ENCODE measurements around the gene NKAIN1.

NKAIN1 gene

DNA sequence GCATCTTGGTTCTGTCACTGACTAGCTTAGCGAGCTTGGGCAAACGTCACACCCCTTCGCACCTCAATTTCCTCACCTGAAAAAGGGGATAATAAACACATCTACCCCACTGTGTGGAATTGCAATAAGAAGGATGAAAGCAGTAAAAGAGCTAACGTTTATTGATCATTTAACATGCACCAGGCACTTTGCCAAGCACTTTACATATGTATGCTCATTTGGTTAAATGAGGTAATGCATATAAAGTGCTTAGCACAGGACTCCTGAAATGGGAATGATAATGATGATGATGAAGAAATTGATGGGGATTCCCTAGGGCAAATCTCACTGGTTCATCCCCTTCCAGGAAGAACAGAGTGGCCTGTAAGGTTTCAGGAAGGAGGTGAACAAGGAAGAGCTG is 4.8 kb downstream of the NKAIN1 start:
- DNase-seq (ENCODE audit: low read depth) = no peak
- no peak for TF ChIP-seq CTCF (IDR thresholded peaks at IDR 0.05; ENCODE audit: control insufficient read depth, extremely low read depth, insufficient read depth)
- no peak overlapping the region for H3K4me3 ChIP-seq (ENCODE audit: low read depth, low read length)

DNA sequence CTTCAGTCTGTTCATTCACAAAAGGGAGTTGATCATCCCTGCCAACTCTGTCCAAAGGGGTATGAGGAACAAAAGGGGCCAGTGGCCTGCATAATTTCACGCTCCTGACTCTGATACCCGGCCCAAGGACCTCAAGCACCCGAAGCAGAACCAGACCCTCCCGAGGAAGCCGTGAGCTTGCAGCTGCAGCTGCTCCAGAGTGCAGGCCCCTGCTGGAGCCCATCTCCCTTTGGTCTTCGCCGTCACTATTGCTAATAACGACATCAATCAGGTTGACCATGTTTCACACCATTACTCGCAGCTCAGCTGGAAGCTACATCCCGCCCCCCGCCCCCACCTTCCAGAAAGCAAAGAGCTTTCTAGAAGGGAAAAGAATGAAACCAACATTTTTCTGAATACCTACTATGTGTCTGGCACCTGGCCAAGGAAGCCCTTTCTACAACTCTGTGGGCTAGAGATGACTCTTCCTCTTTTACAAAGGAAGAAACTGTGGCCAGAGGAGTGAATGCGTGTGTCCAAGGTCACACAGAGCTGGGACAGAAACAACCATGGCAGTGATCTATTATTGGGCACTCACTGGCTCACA is 5.5 kb downstream of the NKAIN1 start:
- TF ChIP-seq CTCF (IDR thresholded peaks at IDR 0.05; ENCODE audit: control insufficient read depth, extremely low read depth, insufficient read depth) = no peak
- no peak overlapping the region for H3K4me3 ChIP-seq (ENCODE audit: low read depth, low read length)
- DNase-seq (ENCODE audit: low read depth) = no peak

- no peak for TF ChIP-seq CTCF (IDR thresholded peaks at IDR 0.05; ENCODE audit: control insufficient read depth, extremely low read depth, insufficient read depth)
- no peak overlapping the region for H3K4me3 ChIP-seq (ENCODE audit: low read depth, low read length)
- no peak for DNase-seq (ENCODE audit: low read depth)
These were observed 7.0 kb downstream of the NKAIN1 start for GRCh38 chr1:31232689-31233088.

DNA sequence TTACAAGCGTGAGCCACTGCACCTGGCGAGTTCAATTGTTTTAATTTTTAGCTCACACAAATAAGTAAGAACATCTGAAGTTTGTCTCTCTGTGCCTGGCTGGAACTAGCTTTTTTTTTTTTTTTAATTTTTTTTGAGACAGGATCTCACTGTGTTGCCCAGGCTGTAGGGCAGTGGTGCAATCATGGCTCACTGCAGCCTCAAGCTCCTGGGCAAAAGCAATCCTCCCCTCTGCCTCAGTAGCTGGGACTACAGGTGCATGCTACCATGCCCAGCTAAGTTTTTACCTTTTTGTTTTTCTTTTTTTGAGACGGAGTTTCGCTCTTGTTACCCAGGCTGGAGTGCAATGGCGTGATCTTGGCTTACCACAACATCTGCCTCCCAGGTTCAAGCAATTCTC is 7.9 kb downstream of the NKAIN1 start:
- DNase-seq (ENCODE audit: low read depth) = no peak
- no peak for TF ChIP-seq CTCF (IDR thresholded peaks at IDR 0.05; ENCODE audit: control insufficient read depth, extremely low read depth, insufficient read depth)
- no peak overlapping the region for H3K4me3 ChIP-seq (ENCODE audit: low read depth, low read length)

DNA sequence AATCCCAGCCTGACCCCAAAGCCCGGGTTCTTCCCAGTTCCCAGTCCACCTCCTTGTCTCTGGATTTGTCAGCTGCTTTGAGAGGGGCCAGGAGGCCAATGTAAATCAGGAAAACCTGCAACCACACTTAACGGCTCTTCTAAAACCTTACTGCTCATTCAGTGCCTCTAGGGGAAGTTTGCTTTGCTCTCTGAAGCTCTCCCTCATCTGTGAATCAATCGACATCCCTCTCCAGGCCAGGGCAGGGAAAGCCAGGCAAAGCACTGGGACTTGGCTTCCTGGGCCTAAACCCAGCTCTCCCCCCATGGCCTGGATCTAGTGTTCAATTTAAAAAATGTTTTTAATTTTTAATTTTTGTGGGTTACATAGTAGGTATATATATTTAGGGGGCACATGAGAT is 9.3 kb downstream of the NKAIN1 start:
- DNase-seq (ENCODE audit: low read depth) = no peak
- no peak for TF ChIP-seq CTCF (IDR thresholded peaks at IDR 0.05; ENCODE audit: control insufficient read depth, extremely low read depth, insufficient read depth)
- no peak overlapping the region for H3K4me3 ChIP-seq (ENCODE audit: low read depth, low read length)

- no peak for TF ChIP-seq CTCF (IDR thresholded peaks at IDR 0.05; ENCODE audit: control insufficient read depth, extremely low read depth, insufficient read depth)
These were observed 10.7 kb downstream of the NKAIN1 start for GRCh38 chr1:31228986-31229385.

GRCh38 chr1:31227891-31228568 is 11.7 kb downstream of the NKAIN1 start:
- no peak for DNase-seq (ENCODE audit: low read depth)
- H3K4me3 ChIP-seq (ENCODE audit: low read depth, low read length) = no peak overlapping the region
- no peak for TF ChIP-seq CTCF (IDR thresholded peaks at IDR 0.05; ENCODE audit: control insufficient read depth, extremely low read depth, insufficient read depth)

More at GRCh38 chr1:31228986-31229385, 10.7 kb downstream of the NKAIN1 start:
- peak; percentile 25 for DNase-seq (ENCODE audit: low read depth)
- H3K4me3 ChIP-seq (ENCODE audit: low read depth, low read length) = no peak overlapping the region

Data from LNCaP clone FGC (cell line).